ENCODE data around the gene PPM1A.

- TF ChIP-seq, protein P1, sequence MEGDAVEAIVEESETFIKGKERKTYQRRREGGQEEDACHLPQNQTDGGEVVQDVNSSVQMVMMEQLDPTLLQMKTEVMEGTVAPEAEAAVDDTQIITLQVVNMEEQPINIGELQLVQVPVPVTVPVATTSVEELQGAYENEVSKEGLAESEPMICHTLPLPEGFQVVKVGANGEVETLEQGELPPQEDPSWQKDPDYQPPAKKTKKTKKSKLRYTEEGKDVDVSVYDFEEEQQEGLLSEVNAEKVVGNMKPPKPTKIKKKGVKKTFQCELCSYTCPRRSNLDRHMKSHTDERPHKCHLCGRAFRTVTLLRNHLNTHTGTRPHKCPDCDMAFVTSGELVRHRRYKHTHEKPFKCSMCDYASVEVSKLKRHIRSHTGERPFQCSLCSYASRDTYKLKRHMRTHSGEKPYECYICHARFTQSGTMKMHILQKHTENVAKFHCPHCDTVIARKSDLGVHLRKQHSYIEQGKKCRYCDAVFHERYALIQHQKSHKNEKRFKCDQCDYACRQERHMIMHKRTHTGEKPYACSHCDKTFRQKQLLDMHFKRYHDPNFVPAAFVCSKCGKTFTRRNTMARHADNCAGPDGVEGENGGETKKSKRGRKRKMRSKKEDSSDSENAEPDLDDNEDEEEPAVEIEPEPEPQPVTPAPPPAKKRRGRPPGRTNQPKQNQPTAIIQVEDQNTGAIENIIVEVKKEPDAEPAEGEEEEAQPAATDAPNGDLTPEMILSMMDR (conservative IDR thresholded peaks at IDR 0.05): no peak
- no peak for TF ChIP-seq ZFX (IDR thresholded peaks at IDR 0.05)
These were observed 7.9 kb upstream of the PPM1A start for GRCh38 chr14:60241091-60241490.
